Tibial nerve (tissue), 4 donors: ENCODE measurements around the gene POU6F1. TPM values are rescaled to one million over a fixed set of nuclear protein-coding genes. Genes with fewer than 3 reads are reported as not detected.

Source experiments
- DNase-seq, 2 donors: peaks; one replicate each; pipeline ENCODE4 v3.0.0-alpha.2; 2019; ENCODE audit warnings: low spot score in 2 of 2
- H3K27ac ChIP-seq, 4 donors: fragments of 200-600 bp; sonication (generic) in 3 of 4; one replicate each; pipeline ENCODE4 v1.5.1; 2017 to 2019; ENCODE audit warnings: mild to moderate bottlenecking in 1 of 4
- H3K27me3 ChIP-seq, 2 donors: fragments of 200-600 bp; sonication (generic) in 1 of 2; one replicate each; pipeline versions ENCODE4 v1.5.1 to v1.6.0; 2017 to 2019
- H3K36me3 ChIP-seq, 3 donors: fragments of 200-600 bp; sonication (generic); one replicate each; pipeline ENCODE4 v1.5.1; 2018 to 2019
- H3K4me1 ChIP-seq, 4 donors: fragments of 200-600 bp; sonication (generic) in 3 of 4; one replicate each; pipeline ENCODE4 v1.5.1; 2017 to 2019
- H3K4me3 ChIP-seq, 4 donors: fragments of 200-600 bp; sonication (generic) in 3 of 4; one replicate each; pipeline ENCODE4 v1.5.1; 2017 to 2019; ENCODE audit warnings: mild to moderate bottlenecking in 1 of 4, moderate library complexity in 1 of 4
- H3K9me3 ChIP-seq, 4 donors: fragments of 200-600 bp; sonication (generic) in 3 of 4; one replicate each; pipeline ENCODE4 v1.5.1; 2017 to 2019
- CTCF ChIP-seq, 5 experiments: fragments of 200-600 bp in 3 of 5; fragments of 450-650 bp in 2 of 5; sonication (generic) in 3 of 5; IDR thresholded peaks; one replicate each; pipeline ENCODE4 v1.5.1; 2016 to 2019; ENCODE audit warnings: antibody characterized with exemption in 5 of 5, mild to moderate bottlenecking in 3 of 5, moderate library complexity in 2 of 5
- EP300 ChIP-seq, 2 donors: sonication (generic); formaldehyde crosslinking; IDR thresholded peaks; one replicate each; pipeline ENCODE4 v1.6.1; 2017; ENCODE audit warnings: antibody characterized with exemption in 2 of 2, mild to moderate bottlenecking in 1 of 2
- POLR2A ChIP-seq, 2 donors: fragments of 450-650 bp; IDR thresholded peaks; one replicate each; pipeline ENCODE4 v1.6.1; 2017; ENCODE audit warnings: antibody characterized with exemption in 2 of 2, mild to moderate bottlenecking in 2 of 2, moderate library complexity in 2 of 2
- WGBS, 2 donors: methylation state at CpG; one replicate each; pipeline ENCODE4 v1.1.5; 2018; 5-methylcytosine and 5-hydroxymethylcytosine counted together
- total RNA-seq, 4 donors: library from RNA; depleted of rRNA; stranded (reverse); fragments of >200 nt; gene quantifications; one replicate each; pipeline ENCODE4 v1.1.0, GENCODE V29; 2016

Gene POU6F1
- total RNA-seq, 4 donors from 2014 or later, result 14.4 to 27.5 (median 21.9) TPM

GRCh38 chr12:51183816-51184215, 34.0 kb downstream of the POU6F1 start:
- H3K27ac ChIP-seq, result no peak overlapping the region
- H3K4me1 ChIP-seq, result peaks cover 0 to 6% (median 0%) of the 10 kb centered on the region in 4 donors
- TF ChIP-seq POLR2A (IDR thresholded peaks at IDR 0.05), result no peak
- no peak for TF ChIP-seq CTCF (IDR thresholded peaks at IDR 0.05)
- TF ChIP-seq EP300 (IDR thresholded peaks at IDR 0.05), result no peak
- H3K36me3 ChIP-seq, result no peaks in the 10 kb centered on the region
- DNase-seq, result no peak
- WGBS, 2 donors, result 37 to 42% methylated on average over 3 of the region's 3 CpGs
- H3K27me3 ChIP-seq, result no peaks in the 10 kb centered on the region
- H3K9me3 ChIP-seq, result no peaks in the 10 kb centered on the region
- no peak overlapping the region for H3K4me3 ChIP-seq

- no peaks in the 10 kb centered on the region for H3K36me3 ChIP-seq
- TF ChIP-seq CTCF (IDR thresholded peaks at IDR 0.05) (no peak), POLR2A (IDR thresholded peaks at IDR 0.05) (no peak), EP300 (IDR thresholded peaks at IDR 0.05) (no peak)
- no peaks in the 10 kb centered on the region for H3K9me3 ChIP-seq
- no peak overlapping the region for H3K27ac ChIP-seq
- WGBS, 2 donors, result 80 to 85% methylated on average over 3 of the region's 3 CpGs
- H3K4me1 ChIP-seq, result peaks cover 0 to 6% (median 0%) of the 10 kb centered on the region in 4 donors
- no peak overlapping the region for H3K4me3 ChIP-seq
- no peak for DNase-seq
- H3K27me3 ChIP-seq, result no peaks in the 10 kb centered on the region
These were observed 34.5 kb downstream of the POU6F1 start for GRCh38 chr12:51183349-51183748.

DNA sequence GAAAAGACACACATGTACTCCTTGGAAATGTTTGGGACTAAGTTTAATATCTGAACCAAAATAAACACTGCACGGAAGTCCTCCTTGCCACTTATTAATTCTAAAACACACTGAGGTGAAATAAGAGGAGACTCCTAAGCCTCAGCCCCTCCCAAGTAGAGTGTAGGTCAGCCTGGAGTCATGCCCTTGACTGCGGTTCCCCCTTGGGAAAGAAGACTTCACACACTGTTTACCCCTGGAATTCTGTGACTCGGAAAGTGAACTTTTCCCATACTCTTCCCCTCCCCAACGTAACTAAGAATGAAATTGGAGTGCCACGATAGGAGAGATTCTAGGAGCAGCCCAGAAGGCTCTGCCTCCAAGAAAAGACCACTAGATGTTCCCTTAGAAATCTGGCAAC, 36.3 kb downstream of the POU6F1 start:
- H3K27me3 ChIP-seq, result no peaks in the 10 kb centered on the region
- no peaks in the 10 kb centered on the region for H3K9me3 ChIP-seq
- TF ChIP-seq POLR2A (IDR thresholded peaks at IDR 0.05) (no peak), EP300 (IDR thresholded peaks at IDR 0.05) (no peak), CTCF (IDR thresholded peaks at IDR 0.05) (no peak)
- no peak for DNase-seq
- H3K4me1 ChIP-seq, result no peaks in the 10 kb centered on the region
- no peaks in the 10 kb centered on the region for H3K36me3 ChIP-seq
- 55 to 58% methylated on average over 5 of the region's 5 CpGs for WGBS, 2 donors
- H3K4me3 ChIP-seq, result no peak overlapping the region
- no peak overlapping the region for H3K27ac ChIP-seq

DNA sequence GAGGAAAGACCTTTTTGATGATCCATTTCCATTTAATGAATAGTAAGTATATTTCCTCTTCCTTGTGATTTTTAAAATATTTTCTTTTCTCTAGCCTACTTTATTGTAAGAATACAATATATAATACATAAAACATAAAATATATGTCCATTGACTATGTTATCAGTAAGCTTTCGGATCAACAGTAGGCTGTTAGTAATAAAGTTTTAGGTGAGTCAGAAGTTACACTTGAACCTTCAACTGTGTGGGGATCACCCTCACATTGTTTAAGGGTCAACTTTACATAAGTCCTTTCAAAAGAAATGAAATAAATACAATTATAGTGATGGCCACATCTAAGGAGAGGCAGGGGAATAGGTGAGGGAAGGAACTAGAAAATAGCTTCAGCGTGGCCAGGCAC, 40.0 kb downstream of the POU6F1 start:
- Histone ChIP-seq H3K9me3 (no peaks in the 10 kb centered on the region), H3K4me1 (peaks cover 0 to 3% (median 0%) of the 10 kb centered on the region in 4 donors), H3K4me3 (no peak overlapping the region), H3K27me3 (no peaks in the 10 kb centered on the region), H3K27ac (no peak overlapping the region), H3K36me3 (no peaks in the 10 kb centered on the region)
- TF ChIP-seq EP300 (IDR thresholded peaks at IDR 0.05) (no peak), CTCF (IDR thresholded peaks at IDR 0.05) (no peak), POLR2A (IDR thresholded peaks at IDR 0.05) (no peak)
- WGBS, 2 donors, result 87 to 90% methylated on average over 2 of the region's 2 CpGs
- no peak for DNase-seq

DNA sequence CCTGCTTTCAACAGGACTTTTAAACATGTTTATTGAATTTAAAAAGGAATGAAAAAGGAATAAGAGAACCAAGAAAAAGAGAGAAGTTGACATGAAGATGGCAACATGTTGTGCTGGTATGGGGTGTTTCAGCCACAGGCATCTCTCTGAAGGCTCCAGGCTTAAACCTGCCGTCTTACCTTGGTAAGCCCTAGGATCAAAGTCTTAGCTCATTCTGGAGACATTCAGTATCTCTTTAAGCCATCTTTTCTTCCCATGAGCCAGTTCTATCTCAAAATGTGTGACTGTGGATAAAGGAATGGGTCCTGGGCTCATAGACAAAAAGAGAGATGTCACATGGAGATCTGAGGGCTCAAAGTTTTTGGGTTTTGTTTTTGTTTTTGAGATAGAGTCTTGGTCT, 43.4 kb downstream of the POU6F1 start:
- peaks cover 0 to 31% (median 17%) of the 10 kb centered on the region in 4 donors for H3K4me1 ChIP-seq
- no peaks in the 10 kb centered on the region for H3K27me3 ChIP-seq
- 75 to 87% methylated on average over 1 of the region's 1 CpG for WGBS, 2 donors
- no peak overlapping the region for H3K4me3 ChIP-seq
- H3K9me3 ChIP-seq, result no peaks in the 10 kb centered on the region
- no peak for TF ChIP-seq EP300 (IDR thresholded peaks at IDR 0.05)
- no peak for TF ChIP-seq CTCF (IDR thresholded peaks at IDR 0.05)
- no peak for TF ChIP-seq POLR2A (IDR thresholded peaks at IDR 0.05)
- H3K36me3 ChIP-seq, result no peaks in the 10 kb centered on the region
- no peak for DNase-seq
- H3K27ac ChIP-seq, result no peak overlapping the region
